GM13976 (cell line): Measurements from ENCODE around the gene PRPF18.
A peak's percentile ranks its signal among the peaks of the same experiment; 100 is the strongest.
"Not testable (repeated sequence)": the region's sequence is repeated elsewhere in the genome, so short reads cannot be mapped to it uniquely, and the experiment has no call there.

Source experiments
- DNase-seq: peaks from one replicate; pipeline ENCODE4 v3.0.0; 2012; ENCODE audit warnings: low spot score
- in situ Hi-C: fragments of 300-500 bp; cut with MboI; formaldehyde crosslinking; loops from one replicate; pipeline ENCODE4 v1.12.0; 2022; ENCODE audit warnings: low sequenced_read_pairs, mixed read lengths, inconsistent platforms; ENCODE audit not compliant: unreplicated experiment
- TF ChIP-seq, protein P1 (sequence below): IDR thresholded peaks from 2 replicates; pipeline ENCODE4 v1.5.1; 2012; ENCODE audit warnings: borderline replicate concordance, mild to moderate bottlenecking; ENCODE audit not compliant: insufficient read depth; ENCODE audit errors: extremely low read depth, missing control alignments, control extremely low read depth

Gene PRPF18, protein sequence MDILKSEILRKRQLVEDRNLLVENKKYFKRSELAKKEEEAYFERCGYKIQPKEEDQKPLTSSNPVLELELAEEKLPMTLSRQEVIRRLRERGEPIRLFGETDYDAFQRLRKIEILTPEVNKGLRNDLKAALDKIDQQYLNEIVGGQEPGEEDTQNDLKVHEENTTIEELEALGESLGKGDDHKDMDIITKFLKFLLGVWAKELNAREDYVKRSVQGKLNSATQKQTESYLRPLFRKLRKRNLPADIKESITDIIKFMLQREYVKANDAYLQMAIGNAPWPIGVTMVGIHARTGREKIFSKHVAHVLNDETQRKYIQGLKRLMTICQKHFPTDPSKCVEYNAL

GRCh38 chr10:13586676-13587355, at the start of gene PRPF18:
PRPF18 (plus strand) TSS chr10:13586965; CDS start chr10:13587087, 122 bp downstream.
- in situ Hi-C loops = no loop called here
- TF ChIP-seq, protein P1, sequence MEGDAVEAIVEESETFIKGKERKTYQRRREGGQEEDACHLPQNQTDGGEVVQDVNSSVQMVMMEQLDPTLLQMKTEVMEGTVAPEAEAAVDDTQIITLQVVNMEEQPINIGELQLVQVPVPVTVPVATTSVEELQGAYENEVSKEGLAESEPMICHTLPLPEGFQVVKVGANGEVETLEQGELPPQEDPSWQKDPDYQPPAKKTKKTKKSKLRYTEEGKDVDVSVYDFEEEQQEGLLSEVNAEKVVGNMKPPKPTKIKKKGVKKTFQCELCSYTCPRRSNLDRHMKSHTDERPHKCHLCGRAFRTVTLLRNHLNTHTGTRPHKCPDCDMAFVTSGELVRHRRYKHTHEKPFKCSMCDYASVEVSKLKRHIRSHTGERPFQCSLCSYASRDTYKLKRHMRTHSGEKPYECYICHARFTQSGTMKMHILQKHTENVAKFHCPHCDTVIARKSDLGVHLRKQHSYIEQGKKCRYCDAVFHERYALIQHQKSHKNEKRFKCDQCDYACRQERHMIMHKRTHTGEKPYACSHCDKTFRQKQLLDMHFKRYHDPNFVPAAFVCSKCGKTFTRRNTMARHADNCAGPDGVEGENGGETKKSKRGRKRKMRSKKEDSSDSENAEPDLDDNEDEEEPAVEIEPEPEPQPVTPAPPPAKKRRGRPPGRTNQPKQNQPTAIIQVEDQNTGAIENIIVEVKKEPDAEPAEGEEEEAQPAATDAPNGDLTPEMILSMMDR = peak; percentile 97
- DNase-seq = peak; percentile 98

DNA sequence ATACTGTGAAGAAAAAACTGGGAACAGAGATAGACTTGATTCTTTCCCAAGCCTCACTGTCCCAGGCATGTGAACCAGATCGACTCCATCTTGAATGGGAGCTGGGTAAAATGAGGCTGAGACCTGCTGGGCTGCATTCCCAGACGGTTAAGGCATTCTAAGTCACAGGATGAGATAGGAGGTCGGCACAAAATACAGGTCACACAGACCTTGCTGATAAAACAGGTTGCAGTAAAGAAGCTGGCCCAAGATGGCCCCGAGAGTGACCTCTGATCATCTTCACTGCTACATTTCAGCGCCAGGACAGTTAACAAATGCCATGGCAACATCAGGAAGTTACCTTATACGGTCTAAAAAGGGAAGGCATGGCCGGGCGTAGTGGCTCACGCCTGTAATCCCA, 48.8 kb upstream of the PRPF18 start:
- DNase-seq, in situ Hi-C loops: not testable (repeated sequence)

GRCh38 chr10:13542533-13542932, 44.2 kb upstream of the PRPF18 start:
- TF ChIP-seq, protein P1 = no peak
- no peak for DNase-seq
- in situ Hi-C loops = no loop called here

GRCh38 chr10:13550802-13551201, 36.0 kb upstream of the PRPF18 start:
- DNase-seq = no peak
- TF ChIP-seq, protein P1 = no peak
- in situ Hi-C loops = no loop called here

DNA sequence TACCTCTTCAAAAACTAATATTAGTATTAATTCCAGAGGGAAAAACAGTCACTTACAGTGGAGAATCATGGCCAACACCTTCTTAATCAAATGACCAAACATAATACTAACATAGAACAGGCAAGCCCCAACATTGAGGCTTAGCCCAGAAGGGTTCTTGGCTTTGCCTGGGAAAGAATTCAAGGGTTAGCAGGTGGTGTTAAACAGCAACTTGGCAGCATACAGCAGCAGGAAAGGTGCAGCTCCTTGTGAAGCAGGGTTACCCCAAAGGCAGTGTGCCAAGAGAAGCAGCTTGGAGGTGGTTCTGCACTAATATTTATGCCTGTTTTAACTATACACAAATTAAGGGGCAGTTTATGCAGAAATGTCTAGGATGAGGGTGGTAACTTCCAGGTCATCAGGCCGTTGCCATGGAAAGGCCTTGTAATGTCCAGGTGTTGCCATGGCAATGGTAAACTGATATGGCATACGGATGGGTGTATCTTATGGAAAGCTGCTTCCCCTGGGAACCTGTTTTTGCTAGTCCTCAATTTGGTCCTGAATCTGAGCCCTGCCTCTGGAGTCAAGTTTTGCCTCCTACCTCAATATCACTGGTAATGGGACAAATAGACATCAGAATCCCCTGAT, 30.8 kb upstream of the PRPF18 start:
- no peak for DNase-seq
- in situ Hi-C loops = no loop called here
- TF ChIP-seq, protein P1 = no peak

GRCh38 chr10:13559124-13559700, 27.6 kb upstream of the PRPF18 start:
- TF ChIP-seq, protein P1 = no peak
- no peak for DNase-seq
- in situ Hi-C loops = no loop called here

DNA sequence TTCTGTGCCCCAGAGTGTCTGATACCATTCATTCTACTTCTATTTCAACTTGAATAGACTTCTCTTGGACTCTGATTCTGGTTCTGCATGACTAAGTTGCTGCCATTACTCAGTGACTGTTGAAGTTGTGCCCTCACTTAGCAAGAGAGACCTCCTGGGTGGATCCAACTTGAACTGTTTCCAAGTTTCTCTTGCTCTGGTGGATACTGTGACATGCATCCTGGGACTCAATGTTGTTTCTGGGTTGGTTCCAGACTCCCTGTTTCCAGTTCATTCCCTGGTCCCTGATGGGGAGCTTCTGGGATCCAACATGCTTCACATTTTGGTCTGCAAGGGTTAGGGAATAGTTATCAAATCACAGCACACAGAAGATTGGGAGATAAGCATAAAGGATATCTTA, 26.2 kb upstream of the PRPF18 start:
- no peak for DNase-seq
- in situ Hi-C loops = no loop called here
- TF ChIP-seq, protein P1 = no peak
